Measurements from ENCODE around the gene NME8.

DNA sequence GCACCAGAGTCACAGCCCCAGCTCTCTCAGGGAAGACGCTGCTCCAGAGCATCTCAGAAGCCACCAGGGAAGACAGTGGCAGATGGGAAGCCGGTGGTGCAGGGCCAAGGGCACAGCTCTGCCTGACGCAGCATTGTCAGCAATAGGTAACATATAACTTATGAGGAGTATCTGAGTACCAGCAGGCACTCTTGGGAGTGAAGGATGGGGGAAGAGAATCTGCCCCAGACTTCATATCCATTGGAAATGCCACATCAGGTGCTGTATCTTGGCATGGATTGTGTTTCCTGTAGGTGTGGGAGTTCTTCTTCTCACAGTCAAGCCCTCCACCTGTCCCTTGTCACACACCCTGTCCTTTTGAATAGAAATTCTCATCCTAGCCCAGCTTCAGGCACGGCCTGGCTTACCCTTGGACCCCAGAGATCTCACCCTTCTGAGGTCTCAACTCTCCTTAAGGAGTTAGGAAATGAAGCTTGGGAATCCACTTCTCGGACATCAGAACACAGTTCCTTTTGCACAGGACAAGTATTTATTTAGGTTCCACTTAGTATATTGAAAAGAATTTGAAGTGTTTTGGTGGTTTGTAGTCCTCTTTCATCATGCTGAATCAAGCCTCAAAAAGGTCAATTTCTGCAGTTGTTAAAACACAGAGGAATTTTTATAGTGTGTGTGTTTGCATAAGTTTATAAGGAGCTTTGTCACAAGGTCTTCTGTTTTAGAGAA lies 82.0 kb downstream of the NME8 start:
- TF ChIP-seq STAT1 (IDR thresholded peaks at IDR 0.05; ENCODE audit: unreplicated experiment) = no peak
- no peak for TF ChIP-seq ZNF114 (CRISPR knock-in tag; IDR thresholded peaks at IDR 0.05)
- TF ChIP-seq, protein P1, sequence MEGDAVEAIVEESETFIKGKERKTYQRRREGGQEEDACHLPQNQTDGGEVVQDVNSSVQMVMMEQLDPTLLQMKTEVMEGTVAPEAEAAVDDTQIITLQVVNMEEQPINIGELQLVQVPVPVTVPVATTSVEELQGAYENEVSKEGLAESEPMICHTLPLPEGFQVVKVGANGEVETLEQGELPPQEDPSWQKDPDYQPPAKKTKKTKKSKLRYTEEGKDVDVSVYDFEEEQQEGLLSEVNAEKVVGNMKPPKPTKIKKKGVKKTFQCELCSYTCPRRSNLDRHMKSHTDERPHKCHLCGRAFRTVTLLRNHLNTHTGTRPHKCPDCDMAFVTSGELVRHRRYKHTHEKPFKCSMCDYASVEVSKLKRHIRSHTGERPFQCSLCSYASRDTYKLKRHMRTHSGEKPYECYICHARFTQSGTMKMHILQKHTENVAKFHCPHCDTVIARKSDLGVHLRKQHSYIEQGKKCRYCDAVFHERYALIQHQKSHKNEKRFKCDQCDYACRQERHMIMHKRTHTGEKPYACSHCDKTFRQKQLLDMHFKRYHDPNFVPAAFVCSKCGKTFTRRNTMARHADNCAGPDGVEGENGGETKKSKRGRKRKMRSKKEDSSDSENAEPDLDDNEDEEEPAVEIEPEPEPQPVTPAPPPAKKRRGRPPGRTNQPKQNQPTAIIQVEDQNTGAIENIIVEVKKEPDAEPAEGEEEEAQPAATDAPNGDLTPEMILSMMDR (conservative IDR thresholded peaks at IDR 0.05; ENCODE audit: low read depth in 2 of 2) = no peak
- TF ChIP-seq CREB1 (CRISPR knock-in tag; IDR thresholded peaks at IDR 0.05; ENCODE audit: low read depth) = no peak
- no peak for TF ChIP-seq EZH2 (IDR thresholded peaks at IDR 0.05; ENCODE audit: low read depth, unreplicated experiment)
- no peak for TF ChIP-seq JUNB (IDR thresholded peaks at IDR 0.05; ENCODE audit: unreplicated experiment)
- TF ChIP-seq POLR2AphosphoS5 (IDR thresholded peaks at IDR 0.05; ENCODE audit: low read depth) = no peak
- TF ChIP-seq EZH2phosphoT487 (IDR thresholded peaks at IDR 0.05; ENCODE audit: unreplicated experiment) = no peak
- no peak for TF ChIP-seq ZNF331 (CRISPR knock-in tag; IDR thresholded peaks at IDR 0.05; ENCODE audit: low read depth)

Data from GM23338 (cell line).